ENCODE results near the gene NEGR1.

Gene NEGR1

GRCh38 chr1:72097851-72098570 lies 184.3 kb downstream of the NEGR1 start:
- no peak for TF ChIP-seq CTCF (IDR thresholded peaks at IDR 0.05; ENCODE audit: low read depth, low read length)

GRCh38 chr1:72094209-72094608 lies 188.1 kb downstream of the NEGR1 start:
- no peak for DNase-seq (ENCODE audit: low read depth in 2 of 2)
- no peak for TF ChIP-seq CTCF (IDR thresholded peaks at IDR 0.05; ENCODE audit: low read depth, low read length)
- H3K4me3 ChIP-seq (replicated peaks in 1 of 2; ENCODE audit: low read depth in 2 of 2, low read length in 2 of 2): no peak overlapping the region

More at GRCh38 chr1:72097851-72098570, 184.3 kb downstream of the NEGR1 start:
- no peak for DNase-seq (ENCODE audit: low read depth in 2 of 2)
- H3K4me3 ChIP-seq (replicated peaks in 1 of 2; ENCODE audit: low read depth in 2 of 2, low read length in 2 of 2): no peak overlapping the region

GRCh38 chr1:72086394-72086793 lies 195.9 kb downstream of the NEGR1 start:
- no peak for TF ChIP-seq CTCF (IDR thresholded peaks at IDR 0.05; ENCODE audit: low read depth, low read length)
- H3K4me3 ChIP-seq (replicated peaks in 1 of 2; ENCODE audit: low read depth in 2 of 2, low read length in 2 of 2): no peak overlapping the region
- no peak for DNase-seq (ENCODE audit: low read depth in 2 of 2)

- no peak for DNase-seq (ENCODE audit: low read depth in 2 of 2)
- H3K4me3 ChIP-seq (replicated peaks in 1 of 2; ENCODE audit: low read depth in 2 of 2, low read length in 2 of 2): no peak overlapping the region
- no peak for TF ChIP-seq CTCF (IDR thresholded peaks at IDR 0.05; ENCODE audit: low read depth, low read length)
Observed at GRCh38 chr1:72075425-72075824, 206.9 kb downstream of the NEGR1 start.

- H3K4me3 ChIP-seq (replicated peaks in 1 of 2; ENCODE audit: low read depth in 2 of 2, low read length in 2 of 2): no peak overlapping the region
- no peak for TF ChIP-seq CTCF (IDR thresholded peaks at IDR 0.05; ENCODE audit: low read depth, low read length)
- DNase-seq (ENCODE audit: low read depth in 2 of 2): no peak
Observed at GRCh38 chr1:72066431-72066830, 215.9 kb downstream of the NEGR1 start.

- DNase-seq (ENCODE audit: low read depth in 2 of 2): no peak
- H3K4me3 ChIP-seq (replicated peaks in 1 of 2; ENCODE audit: low read depth in 2 of 2, low read length in 2 of 2): no peak overlapping the region
- no peak for TF ChIP-seq CTCF (IDR thresholded peaks at IDR 0.05; ENCODE audit: low read depth, low read length)
Observed at GRCh38 chr1:72064196-72065075, 217.9 kb downstream of the NEGR1 start.

Data from cardiac fibroblast (primary cell).